A549 (cell line): ENCODE results near the gene C1QBP. TPM values are rescaled to one million over a fixed set of nuclear protein-coding genes. Genes with fewer than 3 reads are reported as not detected.
"Not testable (repeated sequence)": the region's sequence is repeated elsewhere in the genome, so short reads cannot be mapped to it uniquely, and the experiment has no call there.

ENCODE experiments used
- ATAC-seq, 2 experiments: fragments of 200-7000 bp in 1 of 2; fragments of >200 bp in 1 of 2; cut with Nextera tagmentation in 1 of 2; cut with Tn5 transposase in 1 of 2; 3 replicates each; pipeline versions ENCODE4 v1.8.0 to v1.9.1; 2018 to 2020; ENCODE audit warnings: mild to moderate bottlenecking in 1 of 2, moderate library complexity in 1 of 2
- CTCF ChIA-PET: fragments of 300-600 bp; sonication (Branson Sonifier 250); formaldehyde crosslinking; extraction: SDS; loops from one replicate; lab custom pipeline; 2021; ENCODE audit warnings: antibody characterized with exemption, inconsistent platforms; lab: Yijun Ruan, JAX
- POLR2A ChIA-PET: fragments of 350-600 bp; formaldehyde crosslinking; extraction: SDS; loops from one replicate; lab custom pipeline; 2021; ENCODE audit warnings: antibody characterized with exemption, inconsistent platforms; lab: Yijun Ruan, JAX
- DNase-seq, 2 experiments: peaks; one replicate each; pipeline versions ENCODE4 v3.0.0 to v3.0.0-alpha.2; 2011 to 2016; ENCODE audit warnings: low read depth in 1 of 2, low spot score in 1 of 2
- FAIRE-seq: peaks from 2 replicates; lab custom pipeline; 2011; peaks lifted over from hg19 to GRCh38; lab: Jason Lieb, UNC
- H3K27ac ChIP-seq, 2 experiments: fragments of >200 bp; sonication (Bioruptor Twin); formaldehyde crosslinking; 3 replicates each; pipeline ENCODE4 v1.5.1; 2016 to 2017
- H3K4me1 ChIP-seq: fragments of >200 bp; sonication (Bioruptor Twin); formaldehyde crosslinking; 3 replicates; pipeline ENCODE4 v1.6.1; 2016
- H3K4me2 ChIP-seq: fragments of >200 bp; sonication (Bioruptor Twin); formaldehyde crosslinking; 3 replicates; pipeline ENCODE4 v1.6.1; 2016
- H3K4me3 ChIP-seq: fragments of >200 bp; sonication (Bioruptor Twin); formaldehyde crosslinking; 3 replicates; pipeline ENCODE4 v1.5.1; 2016
- H3K9me3 ChIP-seq: fragments of >200 bp; sonication (Bioruptor Twin); formaldehyde crosslinking; 3 replicates; pipeline ENCODE4 v1.6.1; 2016
- CBX8 ChIP-seq: fragments of 200-600 bp; sonication (generic); IDR thresholded peaks from 2 replicates; pipeline ENCODE4 v1.6.1; 2016
- EHMT2 ChIP-seq: fragments of 200-600 bp; sonication (generic); IDR thresholded peaks from 2 replicates; pipeline ENCODE4 v1.6.1; 2016; ENCODE audit warnings: antibody characterized with exemption, low read depth, mild to moderate bottlenecking, moderate library complexity
- FOSL2 ChIP-seq, 2 experiments: fragments of 450-650 bp in 1 of 2; fragments of >200 bp in 1 of 2; sonication (Bioruptor Twin) in 1 of 2; formaldehyde crosslinking; IDR thresholded peaks; 2 replicates each; pipeline versions ENCODE4 v1.5.0 to v1.6.1; 2016 to 2020; ENCODE audit warnings: mild to moderate bottlenecking in 1 of 2, moderate library complexity in 1 of 2
- JUN ChIP-seq, 2 experiments: fragments of >200 bp; sonication (Bioruptor Twin); formaldehyde crosslinking; IDR thresholded peaks; 2 replicates in 1 of 2; 3 replicates in 1 of 2; pipeline ENCODE4 v1.6.1; 2016 to 2017
- KDM1A ChIP-seq: fragments of 200-600 bp; sonication (generic); IDR thresholded peaks from 2 replicates; pipeline ENCODE4 v1.6.1; 2016; ENCODE audit warnings: low read depth, mild to moderate bottlenecking
- MYC ChIP-seq: IDR thresholded peaks from 2 replicates; pipeline ENCODE4 v1.6.1; 2012; ENCODE audit warnings: mild to moderate bottlenecking, inconsistent platforms, low read length, improper control_type of control experiment, borderline replicate concordance
- NFE2L2 ChIP-seq: fragments of 150-350 bp; conservative IDR thresholded peaks from 2 replicates; pipeline ENCODE4 v1.6.1; 2014; ENCODE audit warnings: low read length
- POLR2AphosphoS2 ChIP-seq: conservative IDR thresholded peaks from 2 replicates; pipeline ENCODE4 v1.6.1; 2012; ENCODE audit warnings: low read length, improper control_type of control experiment, inconsistent platforms
- SMC3 ChIP-seq: fragments of >200 bp; sonication (Bioruptor Twin); formaldehyde crosslinking; IDR thresholded peaks from 3 replicates; pipeline ENCODE4 v1.6.1; 2018; ENCODE audit warnings: inconsistent platforms
- ZC3H11A ChIP-seq: fragments of 450-650 bp; IDR thresholded peaks from 2 replicates; pipeline ENCODE4 v1.6.1; 2014; ENCODE audit warnings: antibody characterized with exemption, mild to moderate bottlenecking
- WGBS: methylation state at CpG from one replicate; pipeline ENCODE4 v1.1.6; 2017; ENCODE audit errors: missing lambda C conversion rate; 5-methylcytosine and 5-hydroxymethylcytosine counted together
- polyA plus RNA-seq, 4 experiments: library from polyadenylated mRNA; depleted of rRNA in 3 of 4; stranded (reverse); fragments of >200 nt; fragmentation: RNase III in 1 of 4; extraction: RNeasy Plus Mini Kit Qiagen cat#74134 plus additional on column Dnase treatment in 1 of 4; gene quantifications; 2 replicates in 3 of 4; 3 replicates in 1 of 4; pipeline ENCODE4 v1.2.3, GENCODE V29; 2011 to 2017
- TF ChIP-seq, protein P1 (sequence below): fragments of >200 bp; sonication (Bioruptor Twin); formaldehyde crosslinking; IDR thresholded peaks from 3 replicates; pipeline ENCODE4 v1.5.1; 2016
- TF ChIP-seq, protein P2 (sequence below): fragments of 250-450 bp; sonication (Bioruptor Pico); IDR thresholded peaks from 2 replicates; pipeline ENCODE4 v1.5.0; 2021; ENCODE audit warnings: mild to moderate bottlenecking, moderate library complexity, borderline replicate concordance
- TF ChIP-seq, protein P3 (sequence below): fragments of 450-650 bp; IDR thresholded peaks from 2 replicates; pipeline ENCODE4 v1.6.1; 2014; ENCODE audit warnings: antibody characterized with exemption
- TF ChIP-seq, protein P4 (sequence below): IDR thresholded peaks from 2 replicates; pipeline ENCODE4 v1.6.1; 2012; ENCODE audit warnings: low read depth, borderline replicate concordance

C1QBP gene
- polyA plus RNA-seq, 2 of the 4 experiments (the other 2 are of a cell fraction) = 557 to 683 TPM

GRCh38 chr17:5431234-5431633 is 7.7 kb downstream of the C1QBP start:
- H3K4me3 ChIP-seq, FAIRE-seq, H3K4me1 ChIP-seq, H3K27ac ChIP-seq, H3K9me3 ChIP-seq, H3K4me2 ChIP-seq: not testable (repeated sequence)
- DNase-seq (peak in 1 of 2 experiments; percentile 30), ATAC-seq (peak in 1 of 2 experiments; percentile 58; a peak in 3 of 6 replicates)
- WGBS = 72% methylated on average over 5 of the region's 5 CpGs
- TF ChIP-seq, protein P1, sequence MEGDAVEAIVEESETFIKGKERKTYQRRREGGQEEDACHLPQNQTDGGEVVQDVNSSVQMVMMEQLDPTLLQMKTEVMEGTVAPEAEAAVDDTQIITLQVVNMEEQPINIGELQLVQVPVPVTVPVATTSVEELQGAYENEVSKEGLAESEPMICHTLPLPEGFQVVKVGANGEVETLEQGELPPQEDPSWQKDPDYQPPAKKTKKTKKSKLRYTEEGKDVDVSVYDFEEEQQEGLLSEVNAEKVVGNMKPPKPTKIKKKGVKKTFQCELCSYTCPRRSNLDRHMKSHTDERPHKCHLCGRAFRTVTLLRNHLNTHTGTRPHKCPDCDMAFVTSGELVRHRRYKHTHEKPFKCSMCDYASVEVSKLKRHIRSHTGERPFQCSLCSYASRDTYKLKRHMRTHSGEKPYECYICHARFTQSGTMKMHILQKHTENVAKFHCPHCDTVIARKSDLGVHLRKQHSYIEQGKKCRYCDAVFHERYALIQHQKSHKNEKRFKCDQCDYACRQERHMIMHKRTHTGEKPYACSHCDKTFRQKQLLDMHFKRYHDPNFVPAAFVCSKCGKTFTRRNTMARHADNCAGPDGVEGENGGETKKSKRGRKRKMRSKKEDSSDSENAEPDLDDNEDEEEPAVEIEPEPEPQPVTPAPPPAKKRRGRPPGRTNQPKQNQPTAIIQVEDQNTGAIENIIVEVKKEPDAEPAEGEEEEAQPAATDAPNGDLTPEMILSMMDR = 0 out of 3 replicates have a peak, but pooled peaks have one; percentile 15
- ChIA-PET CTCF (interaction anchor here (1.4 to 9.3 kb wide), 2 partner anchors 8 to 9 kb away, joined by 5 to 178 read pairs; partner anchors contain the start of gene C1QBP), POLR2A (interaction anchor here (2.5 kb wide), 1 partner anchor 12 kb away, joined by 18 read pairs; the partner anchor contains the start of genes NUP88 and RPAIN)

GRCh38 chr17:5430413-5430999 is 8.4 kb downstream of the C1QBP start:
- no peak for DNase-seq
- TF ChIP-seq NFE2L2 = no peak
- TF ChIP-seq, protein P2, sequence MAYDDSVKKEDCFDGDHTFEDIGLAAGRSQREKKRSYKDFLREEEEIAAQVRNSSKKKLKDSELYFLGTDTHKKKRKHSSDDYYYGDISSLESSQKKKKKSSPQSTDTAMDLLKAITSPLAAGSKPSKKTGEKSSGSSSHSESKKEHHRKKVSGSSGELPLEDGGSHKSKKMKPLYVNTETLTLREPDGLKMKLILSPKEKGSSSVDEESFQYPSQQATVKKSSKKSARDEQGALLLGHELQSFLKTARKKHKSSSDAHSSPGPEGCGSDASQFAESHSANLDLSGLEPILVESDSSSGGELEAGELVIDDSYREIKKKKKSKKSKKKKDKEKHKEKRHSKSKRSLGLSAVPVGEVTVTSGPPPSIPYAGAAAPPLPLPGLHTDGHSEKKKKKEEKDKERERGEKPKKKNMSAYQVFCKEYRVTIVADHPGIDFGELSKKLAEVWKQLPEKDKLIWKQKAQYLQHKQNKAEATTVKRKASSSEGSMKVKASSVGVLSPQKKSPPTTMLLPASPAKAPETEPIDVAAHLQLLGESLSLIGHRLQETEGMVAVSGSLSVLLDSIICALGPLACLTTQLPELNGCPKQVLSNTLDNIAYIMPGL = no peak
- no peak for TF ChIP-seq JUN (IDR thresholded peaks at IDR 0.05)
- TF ChIP-seq FOSL2 (IDR thresholded peaks at IDR 0.05) = no peak
- TF ChIP-seq FOSL2 (CRISPR knock-in tag; IDR thresholded peaks at IDR 0.05) = no peak
- no peak for TF ChIP-seq CBX8
- no peak for TF ChIP-seq MYC
- TF ChIP-seq EHMT2 = no peak
- TF ChIP-seq, protein P3, sequence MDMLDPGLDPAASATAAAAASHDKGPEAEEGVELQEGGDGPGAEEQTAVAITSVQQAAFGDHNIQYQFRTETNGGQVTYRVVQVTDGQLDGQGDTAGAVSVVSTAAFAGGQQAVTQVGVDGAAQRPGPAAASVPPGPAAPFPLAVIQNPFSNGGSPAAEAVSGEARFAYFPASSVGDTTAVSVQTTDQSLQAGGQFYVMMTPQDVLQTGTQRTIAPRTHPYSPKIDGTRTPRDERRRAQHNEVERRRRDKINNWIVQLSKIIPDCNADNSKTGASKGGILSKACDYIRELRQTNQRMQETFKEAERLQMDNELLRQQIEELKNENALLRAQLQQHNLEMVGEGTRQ = no peak
- TF ChIP-seq KDM1A = no peak
- TF ChIP-seq, protein P4, sequence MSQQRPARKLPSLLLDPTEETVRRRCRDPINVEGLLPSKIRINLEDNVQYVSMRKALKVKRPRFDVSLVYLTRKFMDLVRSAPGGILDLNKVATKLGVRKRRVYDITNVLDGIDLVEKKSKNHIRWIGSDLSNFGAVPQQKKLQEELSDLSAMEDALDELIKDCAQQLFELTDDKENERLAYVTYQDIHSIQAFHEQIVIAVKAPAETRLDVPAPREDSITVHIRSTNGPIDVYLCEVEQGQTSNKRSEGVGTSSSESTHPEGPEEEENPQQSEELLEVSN = no peak
- no peak for TF ChIP-seq SMC3
- no peak for TF ChIP-seq POLR2AphosphoS2
- TF ChIP-seq, all 56 proteins: peak for 0
- WGBS = 96% methylated on average over 3 of the region's 3 CpGs
- Histone ChIP-seq H3K4me3 (no peak overlapping the region), H3K4me1 (peaks cover 5% of the 10 kb centered on the region; the same call in 1 of the 3 replicates), H3K4me2 (no peak overlapping the region), H3K27ac (no peak overlapping the region), H3K9me3 (no peaks in the 10 kb centered on the region)
- CTCF ChIA-PET = interaction anchor here (1.3 to 9.3 kb wide), 3 partner anchors 8 to 11 kb away, joined by 3 to 178 read pairs (median 5); partner anchors contain the start of genes C1QBP and NUP88
- POLR2A ChIA-PET = interaction anchor here (2.5 kb wide), 1 partner anchor 11 kb away, joined by 18 read pairs; the partner anchor contains the start of genes NUP88 and RPAIN
- ATAC-seq (peak; percentile 11 to 20; a peak in 2 of 6 replicates), FAIRE-seq (no peak)

- POLR2A ChIA-PET = interaction anchor here (0.9 to 1.9 kb wide), 2 partner anchors 10 kb away, joined by 4 to 8 read pairs; partner anchors contain the start of genes C1QBP, NUP88 and RPAIN
- no peak for TF ChIP-seq ZC3H11A
- no peak for DNase-seq
- no peak overlapping the region for H3K4me3 ChIP-seq
- CTCF ChIA-PET = interaction anchor here (1.3 to 9.3 kb wide), 3 partner anchors 10 to 11 kb away, joined by 3 to 178 read pairs (median 4); partner anchors contain the start of genes C1QBP and NUP88
- no peaks in the 10 kb centered on the region for H3K4me1 ChIP-seq
- no peak overlapping the region for H3K4me2 ChIP-seq
- no peak for FAIRE-seq
- H3K9me3 ChIP-seq = no peaks in the 10 kb centered on the region
- WGBS = 75% methylated on average over 3 of the region's 3 CpGs
- no peak for ATAC-seq
- H3K27ac ChIP-seq = no peak overlapping the region
Observed at GRCh38 chr17:5429191-5429887, 9.6 kb downstream of the C1QBP start.
